NB4 (cell line): ENCODE measurements around the gene CEP83.

ENCODE experiments used
- CTCF ChIP-seq: IDR thresholded peaks from one replicate; pipeline ENCODE4 v1.5.1; 2012; ENCODE audit warnings: low read depth, low read length
- MAX ChIP-seq: IDR thresholded peaks from 2 replicates; pipeline ENCODE4 v1.6.1; 2011; ENCODE audit warnings: low read depth, low read length
- MYC ChIP-seq: IDR thresholded peaks from 2 replicates; pipeline ENCODE4 v1.6.1; 2011; ENCODE audit warnings: low read depth, low read length
- POLR2A ChIP-seq: IDR thresholded peaks from 2 replicates; pipeline ENCODE4 v1.6.1; 2011; ENCODE audit warnings: mild to moderate bottlenecking; ENCODE audit not compliant: insufficient read length; ENCODE audit errors: extremely low read depth

- TF ChIP-seq CTCF, result no peak
- TF ChIP-seq POLR2A, result no peak
- peak; percentile 34; the same call in 1 of the 2 replicates for TF ChIP-seq MAX
- no peak for TF ChIP-seq MYC
Measured at GRCh38 chr12:94263011-94263811, 196.5 kb downstream of the CEP83 start.
